ENCODE results near the gene FYB1.

- TF ChIP-seq, protein P1, sequence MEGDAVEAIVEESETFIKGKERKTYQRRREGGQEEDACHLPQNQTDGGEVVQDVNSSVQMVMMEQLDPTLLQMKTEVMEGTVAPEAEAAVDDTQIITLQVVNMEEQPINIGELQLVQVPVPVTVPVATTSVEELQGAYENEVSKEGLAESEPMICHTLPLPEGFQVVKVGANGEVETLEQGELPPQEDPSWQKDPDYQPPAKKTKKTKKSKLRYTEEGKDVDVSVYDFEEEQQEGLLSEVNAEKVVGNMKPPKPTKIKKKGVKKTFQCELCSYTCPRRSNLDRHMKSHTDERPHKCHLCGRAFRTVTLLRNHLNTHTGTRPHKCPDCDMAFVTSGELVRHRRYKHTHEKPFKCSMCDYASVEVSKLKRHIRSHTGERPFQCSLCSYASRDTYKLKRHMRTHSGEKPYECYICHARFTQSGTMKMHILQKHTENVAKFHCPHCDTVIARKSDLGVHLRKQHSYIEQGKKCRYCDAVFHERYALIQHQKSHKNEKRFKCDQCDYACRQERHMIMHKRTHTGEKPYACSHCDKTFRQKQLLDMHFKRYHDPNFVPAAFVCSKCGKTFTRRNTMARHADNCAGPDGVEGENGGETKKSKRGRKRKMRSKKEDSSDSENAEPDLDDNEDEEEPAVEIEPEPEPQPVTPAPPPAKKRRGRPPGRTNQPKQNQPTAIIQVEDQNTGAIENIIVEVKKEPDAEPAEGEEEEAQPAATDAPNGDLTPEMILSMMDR (conservative IDR thresholded peaks at IDR 0.05 in 1 of 2, IDR thresholded peaks at IDR 0.05 in 1 of 2; ENCODE audit: low read depth in 1 of 2, low read length in 2 of 2) = no peak
- no peak for TF ChIP-seq EZH2 (IDR thresholded peaks at IDR 0.05; ENCODE audit: low read length, missing control alignments)
Observed at GRCh38 chr5:39074017-39074814, 145.1 kb downstream of the FYB1 start, which contains the start of gene RICTOR.

Data from fibroblast of lung (primary cell).